HG03460 (cell line): ENCODE results near the gene ELP2.
"Not testable (repeated sequence)": the region's sequence is repeated elsewhere in the genome, so short reads cannot be mapped to it uniquely, and the experiment has no call there.

Experiments used
- ATAC-seq: cut with Tn5 transposase; IDR thresholded peaks from one replicate; pipeline ENCODE4 v1.9.1; 2021; ENCODE audit not compliant: unreplicated experiment

Gene ELP2

GRCh38 chr18:36155851-36156757, 26.4 kb downstream of the ELP2 start:
- no peak for ATAC-seq

DNA sequence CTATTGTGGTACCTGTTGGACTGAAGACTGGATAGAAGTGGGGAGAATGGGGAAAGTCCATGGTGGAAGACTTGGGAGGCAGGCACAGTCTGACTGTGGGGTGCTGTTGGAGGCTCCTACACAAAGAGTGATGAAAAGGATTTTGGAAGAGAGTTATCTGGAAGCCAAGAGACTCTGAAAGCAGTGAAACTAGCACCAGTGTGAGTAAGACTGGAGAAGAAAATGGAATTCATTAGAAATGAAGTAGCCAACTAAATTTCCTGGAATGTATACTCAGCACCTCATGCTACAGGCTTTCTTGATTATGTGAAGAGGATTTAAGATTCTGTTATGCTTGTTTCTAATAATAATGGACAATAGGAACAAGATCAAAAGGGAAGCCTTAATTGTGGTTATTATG, 27.7 kb downstream of the ELP2 start:
- ATAC-seq, result no peak

DNA sequence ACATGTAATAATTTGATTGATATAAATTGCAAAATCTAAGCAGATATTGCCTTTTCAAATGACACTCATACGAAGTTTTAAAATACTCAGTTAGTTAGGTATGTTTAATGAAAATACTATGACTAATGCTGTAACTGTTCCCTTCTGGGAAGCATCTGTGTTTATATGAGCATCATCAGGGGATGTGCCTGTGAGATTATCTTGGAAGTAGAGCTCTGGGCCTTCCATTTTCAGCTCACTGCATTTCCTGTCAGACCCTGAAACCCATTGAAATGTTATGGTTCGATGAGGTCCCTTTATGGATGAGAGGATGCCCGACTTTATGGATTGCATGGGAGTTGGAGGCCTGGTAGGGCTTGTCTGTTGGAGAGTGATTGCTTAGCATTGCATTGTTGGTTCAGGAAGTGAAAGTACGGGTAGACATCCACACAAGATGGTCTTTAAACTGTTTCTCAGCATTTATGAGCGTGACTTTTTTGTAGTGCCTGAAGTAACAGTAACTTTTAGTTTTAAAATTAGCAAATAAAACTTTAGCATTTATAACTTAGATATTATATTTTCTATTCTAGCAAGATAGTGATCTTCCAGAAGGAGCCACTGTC, 28.7 kb downstream of the ELP2 start:
- ATAC-seq, result no peak

DNA sequence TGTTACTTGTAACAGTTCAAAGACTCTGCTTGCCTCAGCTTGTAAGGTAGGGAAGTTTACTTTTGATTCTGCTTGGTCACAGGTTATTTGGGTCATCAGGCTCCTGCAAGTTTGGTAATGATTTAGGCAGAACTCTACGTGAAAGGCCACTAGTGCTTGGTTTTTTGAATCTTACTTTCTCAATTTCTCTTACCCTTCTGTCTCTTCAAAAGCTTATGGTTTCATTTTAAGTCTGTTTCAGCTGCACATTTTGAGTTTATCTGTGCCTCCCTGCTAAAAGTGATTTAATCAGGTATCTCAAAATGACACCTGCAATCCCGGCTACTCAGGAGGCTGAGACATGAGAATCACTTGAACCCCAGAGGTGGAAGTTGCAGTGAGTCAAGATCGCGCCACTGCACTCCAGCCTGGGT, 31.3 kb downstream of the ELP2 start:
- no peak for ATAC-seq

- no peak for ATAC-seq
Measured at GRCh38 chr18:36162981-36163380, 33.3 kb downstream of the ELP2 start.

DNA sequence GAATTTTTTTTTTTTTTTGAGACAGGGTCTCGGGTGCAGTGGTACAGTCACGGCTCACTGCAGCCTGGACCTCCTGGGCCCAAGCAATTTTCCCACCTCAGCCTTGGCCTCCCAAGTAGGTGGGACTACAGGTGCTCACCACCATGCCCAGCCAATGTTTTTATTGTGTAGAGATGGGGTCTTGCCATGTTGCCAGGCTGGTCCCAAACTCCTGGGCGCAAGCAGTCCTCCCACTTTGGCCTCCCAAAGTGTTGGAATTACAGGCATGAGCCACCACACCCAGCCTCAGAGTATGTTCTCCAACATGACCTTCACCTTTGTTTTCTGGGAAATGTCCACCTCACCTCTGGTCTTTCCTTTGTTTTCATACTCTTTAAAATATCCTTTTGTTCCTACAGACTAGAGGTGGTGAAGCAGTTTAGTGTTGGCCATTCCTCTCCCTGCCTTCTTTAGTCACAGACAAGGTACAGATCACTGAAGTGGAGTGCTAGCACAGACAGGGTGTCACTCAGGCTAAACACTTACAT, 38.1 kb downstream of the ELP2 start:
- no peak for ATAC-seq

DNA sequence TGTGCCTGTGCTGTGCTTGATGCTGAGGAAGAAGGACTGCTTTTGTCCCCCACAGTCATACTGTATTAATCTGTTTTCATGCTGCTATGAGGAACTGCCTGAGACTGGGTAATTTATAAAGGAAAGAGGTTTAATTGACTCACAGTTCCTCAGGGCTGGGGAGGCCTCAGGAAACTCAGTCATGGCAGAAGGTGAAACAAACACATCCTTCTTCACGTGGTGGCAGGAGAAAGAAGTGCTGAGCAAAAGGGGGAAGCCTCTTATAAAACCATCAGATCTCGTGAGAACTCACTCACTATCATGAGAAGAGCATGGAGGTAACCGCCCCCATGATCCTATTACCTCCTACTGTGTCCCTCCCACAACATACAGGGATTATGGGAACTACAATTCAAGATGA, 38.6 kb downstream of the ELP2 start:
- ATAC-seq, result not testable (repeated sequence)

GRCh38 chr18:36169938-36170337, 40.2 kb downstream of the ELP2 start:
- no peak for ATAC-seq

- ATAC-seq, result no peak
Measured at GRCh38 chr18:36175481-36175880, 45.8 kb downstream of the ELP2 start.

GRCh38 chr18:36176177-36176584, 46.5 kb downstream of the ELP2 start:
- ATAC-seq, result no peak

DNA sequence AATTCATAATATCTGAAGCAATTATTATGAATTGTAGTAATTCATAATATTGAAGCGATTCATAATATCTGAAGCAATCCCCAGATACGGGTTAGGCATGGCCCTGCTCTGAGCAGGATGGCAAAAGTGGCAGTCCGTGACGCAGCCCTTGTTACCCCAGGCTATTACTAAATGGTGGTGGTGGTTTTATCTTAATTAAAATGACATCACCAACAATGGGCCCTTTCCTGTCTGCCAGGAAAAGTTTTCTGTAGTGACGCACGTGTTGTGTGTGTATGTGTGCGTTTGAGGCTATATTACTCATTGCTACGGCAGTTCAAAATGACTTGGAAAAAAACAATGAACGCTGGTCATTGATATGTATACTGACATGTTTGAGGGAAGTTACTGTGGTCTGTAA, 47.0 kb downstream of the ELP2 start:
- ATAC-seq, result no peak

- ATAC-seq, result no peak
Measured at GRCh38 chr18:36177913-36178312, 48.2 kb downstream of the ELP2 start.

DNA sequence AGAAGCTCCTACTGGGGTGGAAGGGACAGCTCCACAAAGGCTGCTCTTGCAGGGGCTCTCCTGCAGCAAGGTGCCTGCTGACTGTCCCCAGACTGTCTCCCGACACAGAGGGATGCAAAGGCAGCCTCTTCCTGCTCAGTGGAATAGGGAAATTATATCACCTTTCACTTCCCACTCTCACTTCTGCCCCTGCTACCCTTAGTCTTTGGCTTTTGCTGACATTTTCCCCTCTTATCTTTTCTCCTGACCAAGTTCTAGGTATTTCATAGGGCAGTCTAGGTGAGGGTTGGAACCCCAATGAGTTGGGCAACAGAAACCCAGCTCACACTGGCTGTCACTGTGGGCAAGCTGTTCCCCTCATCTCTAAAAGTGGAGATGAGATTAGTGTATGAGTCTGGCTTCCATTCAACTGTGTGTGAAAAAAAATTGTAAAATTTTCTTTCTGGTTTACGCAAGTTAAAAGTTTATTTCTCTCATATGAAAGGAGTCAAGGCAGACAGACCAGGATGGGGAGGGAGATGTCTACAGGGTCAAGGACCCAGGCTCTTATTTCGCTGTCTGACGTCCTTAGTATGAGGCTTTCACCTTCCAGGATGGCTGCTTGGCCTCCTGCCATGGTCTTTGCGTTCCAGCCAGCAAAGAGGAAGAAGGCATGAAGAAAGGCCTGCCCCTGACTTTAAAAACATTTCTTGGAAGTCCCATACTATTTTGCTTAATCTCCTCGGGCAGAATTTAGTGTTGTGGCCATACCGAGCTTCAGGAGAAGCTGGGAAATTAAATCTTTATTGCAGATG, 50.1 kb downstream of the ELP2 start:
- ATAC-seq, result no peak

GRCh38 chr18:36181441-36181840, 51.7 kb downstream of the ELP2 start:
- ATAC-seq, result no peak

DNA sequence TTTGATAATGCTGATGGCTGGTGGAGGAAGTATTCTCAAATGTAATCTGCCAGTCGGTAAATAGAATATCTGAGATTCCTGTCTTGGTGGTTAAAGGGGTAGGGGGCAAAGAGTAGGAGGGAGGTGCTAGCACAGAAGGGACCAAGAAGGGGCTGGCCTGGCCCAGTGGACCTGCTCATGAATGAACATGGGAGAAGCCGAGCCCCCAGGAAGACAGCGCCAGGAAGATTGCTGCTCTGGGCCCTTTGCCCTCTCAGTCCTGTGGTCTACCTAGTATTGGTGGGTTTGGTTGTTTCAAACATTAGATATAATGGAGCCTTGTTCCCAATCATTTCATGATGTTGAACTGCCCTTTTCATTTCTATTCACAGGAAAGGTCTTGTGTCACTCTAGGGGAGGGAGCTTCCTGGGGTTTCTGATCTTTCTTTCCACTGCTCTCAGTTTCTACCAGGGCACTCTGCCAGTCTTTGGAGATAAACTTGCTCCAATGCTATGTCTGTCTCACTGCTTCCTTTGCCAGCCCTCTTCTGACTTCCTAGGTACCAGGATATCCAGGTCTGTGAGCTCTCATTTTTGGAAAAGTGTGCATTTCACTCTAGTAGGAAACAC, 52.3 kb downstream of the ELP2 start:
- ATAC-seq, result no peak

DNA sequence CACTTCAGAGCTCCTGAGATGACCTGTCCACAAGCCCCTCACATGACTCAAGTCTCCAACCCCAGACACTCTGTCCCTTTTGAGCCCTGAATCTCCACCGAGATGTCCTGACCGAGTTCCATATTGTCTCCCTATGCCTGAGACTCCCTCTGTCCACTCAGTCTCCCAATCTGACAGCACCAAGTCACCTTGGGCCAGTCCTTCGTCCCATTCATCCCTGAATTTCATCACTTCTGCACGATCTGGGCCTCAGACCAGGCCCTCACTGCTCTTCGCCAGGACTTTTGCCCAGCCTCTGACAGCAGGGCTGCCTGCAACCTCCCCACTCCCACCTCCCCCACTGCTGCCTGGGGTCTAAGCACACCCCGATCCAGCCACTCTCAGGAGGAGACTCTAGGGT, 53.3 kb downstream of the ELP2 start:
- no peak for ATAC-seq

GRCh38 chr18:36183987-36184386, 54.3 kb downstream of the ELP2 start:
- no peak for ATAC-seq

GRCh38 chr18:36185157-36185556, 55.5 kb downstream of the ELP2 start:
- ATAC-seq, result no peak

GRCh38 chr18:36185901-36186460, 56.3 kb downstream of the ELP2 start:
- ATAC-seq, result no peak

DNA sequence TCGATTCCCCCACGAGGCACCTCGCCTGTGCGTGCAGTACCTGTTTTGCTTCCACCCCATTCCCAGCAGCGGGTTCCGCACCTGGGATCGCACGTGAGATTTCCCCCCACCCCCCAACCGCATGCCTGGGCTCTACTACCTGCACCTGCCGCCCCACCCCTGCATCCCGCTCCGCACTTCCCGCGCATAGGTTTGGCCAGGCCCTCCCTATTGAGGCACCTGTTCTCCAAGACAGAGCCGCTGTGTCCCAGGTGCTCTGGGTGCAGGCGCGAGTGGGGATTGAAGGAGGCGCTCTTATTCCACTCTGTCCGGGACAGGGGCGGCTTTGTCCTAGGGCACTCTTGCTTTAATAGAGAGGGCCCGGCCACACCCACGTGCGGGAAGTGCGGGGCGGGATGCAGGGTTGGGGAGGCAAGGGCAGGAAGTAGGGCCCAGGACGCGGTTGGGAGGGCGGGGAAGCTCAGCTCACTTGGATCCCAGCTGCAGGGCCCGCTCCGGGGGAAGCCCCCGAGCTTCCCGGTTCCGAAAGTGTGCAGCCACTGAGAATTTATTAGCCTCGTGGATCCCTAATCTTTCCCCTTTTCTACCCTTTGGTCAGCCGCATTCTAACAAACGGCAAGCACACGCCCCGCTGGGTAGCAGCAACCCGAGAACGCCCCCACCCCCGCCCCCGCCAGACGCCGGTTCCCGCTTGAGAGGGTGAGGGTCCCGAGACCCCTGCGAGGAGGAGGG, 56.9 kb downstream of the ELP2 start:
- ATAC-seq, result no peak
